Measurements from ENCODE around the gene KLHL36. TPM values are rescaled to one million over a fixed set of nuclear protein-coding genes. Genes with fewer than 3 reads are reported as not detected.

KLHL36 gene
- total and polyA plus RNA-seq, 3 donors from 2014 or later: 75.1 to 129 (median 113) TPM

- TF ChIP-seq POLR2A (IDR thresholded peaks at IDR 0.05): no peak
- TF ChIP-seq CTCF (IDR thresholded peaks at IDR 0.05): no peak
- peaks cover 30% of the 10 kb centered on the region for H3K4me1 ChIP-seq
- no peaks in the 10 kb centered on the region for H3K36me3 ChIP-seq (ENCODE audit: low read depth, missing control alignments)
- peak overlapping the region; percentile 65 to 86 for H3K27ac ChIP-seq
- peak overlapping the region; percentile 76 to 79 for H3K4me3 ChIP-seq
- intact Hi-C loops (cut with DNase I; ENCODE audit: low total_unique reads): no loop called here
- WGBS, 2 donors: 26 to 33% methylated on average over 9 to 11 of the region's 11 CpGs
- H3K27me3 ChIP-seq: no peaks in the 10 kb centered on the region
- no peaks in the 10 kb centered on the region for H3K9me3 ChIP-seq
- peak; percentile 70 for DNase-seq
Measured at GRCh38 chr16:84649511-84649861, 1.2 kb downstream of the KLHL36 start.

GRCh38 chr16:84650062-84650991 lies 2.0 kb downstream of the KLHL36 start:
- 65 to 68% methylated on average over 20 of the region's 20 CpGs for WGBS, 2 donors
- no peaks in the 10 kb centered on the region for H3K27me3 ChIP-seq
- DNase-seq: peak; percentile 38
- peak overlapping the region in 1 of 2 donors; percentile 86 for H3K27ac ChIP-seq
- H3K36me3 ChIP-seq (ENCODE audit: low read depth, missing control alignments): no peaks in the 10 kb centered on the region
- peaks cover 26% of the 10 kb centered on the region for H3K4me1 ChIP-seq
- H3K9me3 ChIP-seq: no peaks in the 10 kb centered on the region
- no peak overlapping the region for H3K4me3 ChIP-seq
- TF ChIP-seq POLR2A (IDR thresholded peaks at IDR 0.05) (no peak), CTCF (IDR thresholded peaks at IDR 0.05) (no peak)
- intact Hi-C loops (cut with DNase I; ENCODE audit: low total_unique reads): no loop called here

GRCh38 chr16:84652566-84652965 lies 4.3 kb downstream of the KLHL36 start:
- no peaks in the 10 kb centered on the region for H3K27me3 ChIP-seq
- TF ChIP-seq POLR2A (IDR thresholded peaks at IDR 0.05) (no peak), CTCF (IDR thresholded peaks at IDR 0.05) (no peak)
- H3K4me3 ChIP-seq: no peak overlapping the region
- H3K27ac ChIP-seq: no peak overlapping the region
- 88 to 95% methylated on average over 7 of the region's 7 CpGs for WGBS, 2 donors
- intact Hi-C loops (cut with DNase I; ENCODE audit: low total_unique reads): no loop called here
- H3K4me1 ChIP-seq: peaks cover 18% of the 10 kb centered on the region
- DNase-seq: no peak
- H3K36me3 ChIP-seq (ENCODE audit: low read depth, missing control alignments): no peaks in the 10 kb centered on the region
- H3K9me3 ChIP-seq: no peaks in the 10 kb centered on the region

GRCh38 chr16:84654238-84654637 lies 5.9 kb downstream of the KLHL36 start:
- intact Hi-C loops (cut with DNase I; ENCODE audit: low total_unique reads): no loop called here
- H3K36me3 ChIP-seq (ENCODE audit: low read depth, missing control alignments): no peaks in the 10 kb centered on the region
- H3K27me3 ChIP-seq: no peaks in the 10 kb centered on the region
- H3K4me1 ChIP-seq: peaks cover 10% of the 10 kb centered on the region
- WGBS, 2 donors: 87 to 88% methylated on average over 3 of the region's 3 CpGs
- TF ChIP-seq CTCF (IDR thresholded peaks at IDR 0.05) (no peak), POLR2A (IDR thresholded peaks at IDR 0.05) (no peak)
- DNase-seq: no peak
- H3K9me3 ChIP-seq: no peaks in the 10 kb centered on the region
- H3K27ac ChIP-seq: no peak overlapping the region
- H3K4me3 ChIP-seq: no peak overlapping the region

Measured in testis (tissue), 3 donors.